GM08714 (cell line): Measurements from ENCODE around the gene NEURL3.
A peak's percentile ranks its signal among the peaks of the same experiment; 100 is the strongest.

ENCODE experiments used
- H3K4me3 ChIP-seq: fragments of 200-500 bp; sonication (Bioruptor generic); 2 replicates; pipeline ENCODE4 v1.5.1; 2014; ENCODE audit warnings: mild to moderate bottlenecking, low read length, inconsistent platforms
- ZNF274 ChIP-seq: IDR thresholded peaks from 2 replicates; pipeline ENCODE4 v1.6.1; 2012; ENCODE audit warnings: mild to moderate bottlenecking, low read depth, low read length

Gene NEURL3

DNA sequence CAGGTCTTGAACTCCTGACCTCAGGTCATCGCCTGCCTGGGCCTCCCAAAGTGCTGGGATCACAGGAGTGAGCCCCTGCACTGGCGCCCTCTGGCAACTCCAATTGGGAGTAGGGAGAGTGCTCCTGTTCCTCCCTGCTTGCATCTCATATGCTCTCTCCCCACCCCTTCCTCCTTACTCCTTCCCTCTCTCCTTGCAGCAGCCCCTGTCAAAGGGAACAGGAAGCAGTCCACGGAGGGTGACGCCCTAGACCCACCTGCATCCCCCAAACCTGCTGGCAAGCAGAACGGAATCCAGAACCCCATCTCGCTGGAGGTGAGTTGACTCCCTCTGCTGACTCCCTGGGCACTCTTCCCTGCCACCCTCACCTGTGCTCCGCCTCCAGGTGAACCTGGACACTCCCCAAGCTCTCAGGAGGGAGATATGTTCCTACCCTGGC, 42.1 kb upstream of the NEURL3 start:
- TF ChIP-seq ZNF274, result no peak
- H3K4me3 ChIP-seq, result no peak overlapping the region

DNA sequence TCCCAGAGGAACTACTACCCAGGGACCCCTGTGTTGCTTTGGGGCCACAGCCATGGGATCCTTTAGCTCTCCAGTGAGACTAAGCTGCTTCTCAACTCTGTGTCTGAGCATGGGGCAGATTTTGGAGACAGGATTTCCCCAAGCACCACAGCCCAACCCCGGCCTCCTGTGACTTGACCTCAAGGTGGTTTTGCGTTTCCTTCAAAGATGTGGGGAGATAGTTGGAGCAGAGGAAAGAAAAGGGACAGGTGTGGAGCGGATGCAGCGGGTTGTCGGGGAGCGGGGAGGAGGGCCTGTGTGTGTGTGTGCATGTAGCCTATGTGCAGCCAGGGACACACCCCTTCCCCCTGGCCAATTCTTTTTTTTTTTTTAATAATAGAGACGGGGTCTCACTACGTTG, 41.6 kb upstream of the NEURL3 start:
- TF ChIP-seq ZNF274, result no peak
- H3K4me3 ChIP-seq, result no peak overlapping the region

DNA sequence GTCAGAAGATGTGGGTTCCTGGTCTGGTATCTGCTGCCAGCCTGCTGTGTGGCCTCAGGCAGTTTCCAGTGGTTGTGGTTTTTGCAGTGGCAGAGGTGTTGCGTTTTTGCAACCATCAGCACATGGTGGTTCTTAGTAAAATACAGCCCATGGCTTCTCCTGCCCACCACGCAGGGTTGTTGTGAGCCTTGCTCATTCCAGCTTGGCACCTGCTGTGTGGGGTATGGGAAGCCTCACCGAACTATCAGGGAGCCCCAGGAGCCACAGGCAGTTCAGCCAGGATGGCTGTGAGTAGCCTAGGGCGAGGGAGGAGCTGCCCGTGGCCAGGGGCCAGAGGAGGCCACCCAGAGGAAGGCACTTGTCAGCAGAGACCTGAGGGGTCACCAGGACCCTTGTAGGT, 41.2 kb upstream of the NEURL3 start:
- no peak for TF ChIP-seq ZNF274
- no peak overlapping the region for H3K4me3 ChIP-seq

DNA sequence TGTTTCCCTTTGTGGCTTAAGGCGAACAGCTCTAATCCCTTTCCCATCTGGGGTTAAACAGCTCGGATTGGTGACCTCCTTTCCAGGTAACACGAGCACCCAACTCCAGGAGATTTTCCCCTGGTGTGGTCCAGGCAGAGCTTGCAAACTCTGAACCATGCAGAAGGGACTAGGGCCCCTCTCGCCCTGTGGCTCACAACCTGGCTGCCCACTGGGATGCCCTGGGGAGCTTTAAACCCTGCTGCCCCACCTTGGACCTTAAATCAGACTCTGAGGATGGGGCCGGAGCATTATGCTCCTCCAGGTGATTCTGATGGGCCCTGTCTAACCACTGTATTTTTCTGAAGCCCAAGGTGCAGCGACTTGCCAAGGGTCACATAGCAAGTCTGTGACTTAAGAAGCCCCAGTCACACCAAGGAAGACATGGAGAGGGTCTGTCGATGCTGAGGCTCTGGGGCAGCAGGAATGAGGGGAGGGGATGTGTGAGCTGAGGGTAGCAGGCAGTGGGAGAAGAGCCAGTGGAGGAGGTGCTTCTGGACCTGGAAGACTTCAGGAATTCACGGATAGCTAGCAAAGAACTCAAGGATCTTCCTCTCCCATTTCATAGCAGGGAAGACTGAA, 37.3 kb upstream of the NEURL3 start:
- no peak for TF ChIP-seq ZNF274
- no peak overlapping the region for H3K4me3 ChIP-seq

DNA sequence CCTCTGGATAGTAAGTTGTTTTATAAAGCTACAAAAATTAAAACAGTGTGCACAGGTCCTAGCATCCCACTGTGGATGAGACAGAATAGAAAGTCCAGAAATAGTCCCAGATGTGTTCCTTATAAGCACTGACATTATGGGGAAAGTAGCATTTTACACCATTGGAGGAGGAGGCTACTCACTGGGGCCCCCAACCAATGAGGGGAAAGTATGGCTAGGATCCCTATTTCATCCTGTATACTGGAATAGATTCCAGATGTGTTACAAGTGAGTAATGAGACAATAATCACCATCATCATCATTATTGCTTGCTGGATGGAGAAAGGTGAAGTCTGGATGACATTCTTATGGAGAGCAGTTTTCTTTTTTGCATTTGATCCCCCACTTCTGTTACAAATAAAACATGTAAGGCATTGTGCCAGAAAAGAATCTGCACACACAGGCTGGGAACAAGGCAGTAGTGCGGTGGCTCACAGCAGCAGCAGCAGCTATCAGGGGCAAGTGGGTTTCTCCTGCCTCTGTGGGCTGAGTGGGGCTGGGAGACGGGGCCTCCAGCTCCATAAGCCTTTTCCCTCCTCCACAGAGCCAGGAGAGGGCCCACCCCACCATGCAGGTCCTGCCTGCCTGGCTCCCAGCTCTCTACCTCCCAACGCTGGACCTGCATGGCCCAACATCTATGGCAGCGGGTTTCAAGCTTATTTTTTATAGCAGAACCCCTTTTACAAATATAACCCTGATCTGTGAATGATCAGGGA, 36.4 kb upstream of the NEURL3 start:
- no peak overlapping the region for H3K4me3 ChIP-seq
- no peak for TF ChIP-seq ZNF274

DNA sequence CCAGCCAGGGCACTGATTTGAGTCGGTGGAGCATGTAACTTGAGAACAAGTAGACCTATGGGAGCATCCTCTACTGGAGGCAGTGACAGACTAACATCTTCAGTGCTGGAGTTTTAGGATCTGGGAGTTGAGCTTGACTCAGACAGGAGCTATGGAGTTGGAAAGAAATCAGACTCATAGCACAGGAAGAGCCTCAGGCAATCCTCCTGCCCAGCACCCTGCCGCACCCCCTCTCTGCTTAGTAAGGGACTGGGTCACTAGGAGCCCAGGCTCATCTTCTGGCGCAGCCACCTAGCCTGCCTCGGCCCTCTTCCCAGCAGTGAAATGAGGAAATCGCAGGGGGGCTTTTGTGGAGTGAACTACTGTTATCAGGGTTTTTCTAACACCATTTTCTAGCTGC, 35.0 kb upstream of the NEURL3 start:
- H3K4me3 ChIP-seq, result no peak overlapping the region
- TF ChIP-seq ZNF274, result no peak

DNA sequence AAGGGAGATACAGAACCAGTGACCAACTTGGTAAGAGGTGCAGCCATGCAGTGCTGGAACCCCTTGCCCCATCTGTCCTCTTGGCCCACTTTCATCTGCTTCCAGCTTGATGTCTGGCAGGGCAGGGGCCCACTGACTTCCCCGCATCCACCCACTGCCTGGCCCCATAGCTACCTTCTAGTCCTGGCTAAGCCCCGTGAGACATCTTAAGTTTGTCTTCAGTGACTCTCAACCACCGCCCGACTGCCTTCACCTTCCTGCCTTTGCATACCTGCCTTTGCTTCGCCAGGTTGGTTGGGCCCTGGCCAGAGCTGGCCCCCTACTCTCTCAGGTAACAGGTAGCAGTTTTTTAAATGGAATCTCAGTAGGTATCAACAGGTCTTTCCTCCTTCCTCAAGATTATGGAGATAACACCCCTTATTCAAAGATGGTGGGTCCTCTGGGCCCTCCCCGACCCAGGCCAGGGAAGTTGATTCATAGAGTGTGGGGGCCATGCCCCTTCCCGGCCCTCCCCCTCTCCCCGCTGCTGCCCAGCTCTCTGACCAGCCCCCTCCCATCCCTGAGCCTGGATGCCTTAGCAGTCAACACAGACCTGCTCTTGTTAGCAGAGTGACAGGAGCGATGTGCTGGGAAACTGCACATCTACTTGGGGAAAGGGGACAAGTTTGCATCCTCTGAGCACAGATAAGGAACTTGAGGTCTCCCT, 34.2 kb upstream of the NEURL3 start:
- TF ChIP-seq ZNF274, result no peak
- H3K4me3 ChIP-seq, result peak overlapping the region; percentile 67; the same call in 1 of the 2 replicates

DNA sequence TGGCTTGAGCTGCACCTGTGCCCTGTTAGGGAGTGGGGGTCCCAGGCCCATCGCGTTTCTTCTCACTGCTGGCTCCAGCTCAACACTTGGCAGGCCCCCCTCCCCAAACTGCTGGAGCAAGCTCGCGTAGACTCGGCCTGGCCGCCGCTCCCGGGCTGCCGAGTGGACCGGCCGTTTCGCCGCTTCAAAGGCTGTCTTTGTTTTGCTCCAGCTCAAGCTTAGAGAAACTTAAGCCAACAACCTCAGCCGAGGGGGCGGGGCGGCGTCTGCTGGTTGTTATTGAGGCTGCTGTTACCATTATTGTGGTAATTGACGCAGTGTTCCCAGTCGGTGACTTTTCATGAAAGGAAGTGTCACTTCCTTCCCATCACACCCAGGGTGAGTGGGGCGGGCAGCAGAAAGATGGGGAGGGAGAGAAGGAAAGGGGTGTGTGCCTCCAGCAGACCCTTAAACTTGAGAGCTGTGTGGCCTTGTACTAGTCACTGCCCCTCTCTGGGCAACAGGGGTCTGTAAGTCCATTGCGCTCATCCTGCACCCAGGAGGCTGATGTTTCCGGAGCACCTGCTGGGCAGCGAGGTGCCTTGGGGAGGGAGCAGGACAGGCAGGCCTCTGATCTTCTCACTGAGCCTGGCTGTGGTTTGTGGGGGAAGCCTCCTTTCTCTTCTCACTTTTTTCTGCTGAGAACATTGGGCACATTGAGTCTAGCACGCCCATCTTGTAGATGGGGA, 33.5 kb upstream of the NEURL3 start:
- peak overlapping the region; percentile 67 for H3K4me3 ChIP-seq
- no peak for TF ChIP-seq ZNF274

DNA sequence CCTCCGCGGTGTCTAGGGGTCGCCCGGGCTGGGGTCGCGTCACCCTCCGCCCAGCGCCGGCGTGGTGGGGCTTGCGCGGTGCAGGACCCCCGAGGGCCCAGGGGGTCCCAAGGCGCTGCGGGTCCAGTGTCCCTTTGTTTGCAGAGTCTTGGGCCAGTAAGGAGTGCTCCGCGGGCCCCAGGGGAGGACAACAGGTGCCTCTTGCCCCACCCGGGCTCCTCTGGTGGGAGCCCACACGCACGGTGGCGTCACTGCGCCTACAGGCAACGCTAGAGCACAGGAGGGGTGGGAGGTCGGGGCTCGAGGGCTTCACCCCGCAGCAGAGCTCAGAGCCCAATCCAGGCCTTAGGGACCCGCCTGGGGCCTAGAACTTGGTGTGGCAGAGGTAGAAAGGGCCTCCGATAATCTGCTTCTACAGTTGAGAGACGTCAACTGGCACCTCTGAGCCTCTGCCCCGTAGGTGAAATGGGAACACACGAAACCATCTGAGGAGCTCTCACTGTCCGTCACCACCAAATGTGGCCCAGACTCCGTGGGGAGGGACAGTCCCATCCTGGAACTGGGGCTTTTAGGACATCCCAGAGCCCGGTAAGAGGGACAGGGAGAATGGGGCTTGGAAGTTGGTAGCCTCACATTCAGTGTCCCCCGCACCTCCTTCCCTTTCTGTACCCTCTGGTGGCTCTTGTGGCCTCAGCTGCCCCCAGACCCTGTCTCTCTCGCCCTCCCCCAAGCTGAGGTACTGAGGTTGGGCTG, 32.8 kb upstream of the NEURL3 start:
- no peak for TF ChIP-seq ZNF274
- H3K4me3 ChIP-seq, result peak overlapping the region; percentile 67

DNA sequence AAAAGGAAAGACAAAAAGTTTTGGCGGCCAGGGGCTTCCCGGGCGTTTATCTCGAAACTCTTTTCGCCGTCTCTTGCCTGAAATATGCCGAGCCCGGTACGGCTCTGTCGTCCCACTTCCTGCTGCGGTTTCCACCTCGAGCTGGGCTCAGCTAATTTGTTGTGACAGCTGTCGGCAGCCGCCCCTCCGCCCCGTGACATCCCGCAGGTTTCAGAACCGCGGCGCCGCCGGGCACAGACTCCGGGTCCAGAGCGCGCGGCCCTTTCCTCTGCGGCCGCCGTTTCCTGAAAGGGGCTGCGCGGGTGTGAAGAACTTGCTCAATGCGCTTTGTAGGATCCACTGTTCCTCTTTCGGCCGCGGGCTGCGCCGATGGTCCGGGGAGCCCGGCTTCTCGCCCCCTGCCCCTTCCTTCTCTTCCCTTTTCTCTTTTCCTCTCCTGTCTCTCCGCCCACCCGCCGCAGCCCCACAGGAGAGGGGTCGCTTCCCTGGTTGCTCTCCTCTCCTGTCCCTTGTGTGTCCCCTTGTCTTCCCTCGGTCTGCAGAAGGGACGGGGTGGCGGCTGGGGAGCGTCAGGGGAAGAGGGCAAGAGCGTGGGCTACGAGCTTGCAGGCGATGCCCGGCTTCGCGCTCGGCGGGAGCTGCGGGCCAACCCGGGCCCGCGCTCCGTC, 32.0 kb upstream of the NEURL3 start:
- no peak for TF ChIP-seq ZNF274
- peak overlapping the region; percentile 67 for H3K4me3 ChIP-seq

DNA sequence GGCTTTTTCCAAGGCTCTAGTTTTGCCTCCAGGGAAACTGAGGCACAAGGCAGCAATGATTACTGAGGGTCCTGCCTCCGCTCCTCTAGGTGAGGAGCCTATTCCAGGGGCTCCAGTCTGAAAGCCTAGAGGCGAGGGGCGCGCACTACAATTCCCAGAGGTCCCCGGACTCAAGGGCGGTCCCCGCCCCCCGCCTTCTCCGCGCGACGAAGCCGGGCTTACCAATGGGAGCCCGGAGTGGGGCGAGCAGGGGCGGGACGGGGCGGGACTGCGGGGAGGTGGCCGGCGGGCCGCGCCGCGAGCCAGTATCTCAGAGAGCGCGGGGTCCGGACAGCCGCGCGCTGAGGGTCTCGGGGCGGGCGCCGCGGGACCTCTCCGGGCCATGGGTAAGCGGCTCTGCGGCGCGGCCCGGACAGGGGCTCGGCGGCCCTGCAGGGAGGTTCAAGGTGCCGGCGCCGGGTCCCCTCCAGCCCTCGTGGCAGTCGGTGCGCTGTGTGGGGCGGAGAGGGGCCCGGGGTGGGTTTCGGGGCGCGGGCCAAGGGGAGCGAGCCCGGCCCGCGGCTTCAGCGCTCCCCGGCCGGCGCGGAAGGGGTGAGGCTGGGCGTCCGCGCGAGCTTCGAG, 31.4 kb upstream of the NEURL3 start, which contains the start of gene ARID5A:
ARID5A (plus strand) TSS at position 308 of the 621 bp plus-strand sequence; CDS start at position 383, 75 bp downstream.
- H3K4me3 ChIP-seq, result peak within 1 kb of the TSS; percentile 67
- no peak for TF ChIP-seq ZNF274

DNA sequence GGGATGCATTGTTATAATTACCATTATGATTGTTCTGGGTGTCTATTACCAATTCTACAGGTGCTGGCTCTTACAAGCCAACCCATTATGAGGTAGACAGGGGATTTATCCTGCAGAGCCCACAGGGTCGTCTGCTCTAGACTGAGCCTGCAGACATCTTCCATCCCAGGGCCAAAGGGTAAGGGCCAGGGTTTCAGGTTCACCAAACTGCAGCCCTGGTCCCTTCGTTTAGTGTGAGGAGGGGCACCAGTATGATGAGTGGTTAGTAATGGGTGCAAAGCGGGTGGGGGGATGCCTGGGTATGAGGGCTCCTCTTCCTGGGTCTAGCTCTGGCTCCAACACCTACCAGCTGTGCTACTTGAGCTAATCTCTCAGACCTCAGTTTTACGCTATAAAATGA, 30.2 kb upstream of the NEURL3 start:
- H3K4me3 ChIP-seq, result no peak overlapping the region
- TF ChIP-seq ZNF274, result no peak
